Upper lobe of right lung (tissue), 1 donor: ENCODE data around the gene SULT2B1. TPM values are rescaled to one million over a fixed set of nuclear protein-coding genes. Genes with fewer than 3 reads are reported as not detected.
"Not testable (repeated sequence)": the region's sequence is repeated elsewhere in the genome, so short reads cannot be mapped to it uniquely, and the experiment has no call there.

Experiments used
- ATAC-seq: fragments of 200-7000 bp; cut with Tn5 transposase; one replicate; pipeline ENCODE4 v1.9.1; 2020; ENCODE audit warnings: mild to moderate bottlenecking, moderate library complexity
- DNase-seq: peaks from one replicate; pipeline ENCODE4 v3.0.0-alpha.2; 2020
- H3K27ac ChIP-seq: fragments of 200-600 bp; one replicate; pipeline ENCODE4 v1.8.0; 2022
- H3K27me3 ChIP-seq: fragments of 200-600 bp; one replicate; pipeline ENCODE4 v1.8.0; 2022; ENCODE audit warnings: mild to moderate bottlenecking
- H3K36me3 ChIP-seq: fragments of 200-600 bp; one replicate; pipeline ENCODE4 v1.8.0; 2022
- H3K4me1 ChIP-seq: fragments of 200-600 bp; one replicate; pipeline ENCODE4 v1.8.0; 2022
- H3K4me3 ChIP-seq: fragments of 200-600 bp; one replicate; pipeline ENCODE4 v1.8.0; 2022; ENCODE audit warnings: mild to moderate bottlenecking
- H3K9me3 ChIP-seq: fragments of 200-600 bp; one replicate; pipeline ENCODE4 v1.8.0; 2022
- CTCF ChIP-seq: fragments of 200-600 bp; IDR thresholded peaks from one replicate; pipeline ENCODE4 v1.8.0; 2022; ENCODE audit warnings: antibody characterized with exemption
- intact Hi-C: fragments of 100-400 bp; cut with DNase I; formaldehyde crosslinking; loops from one replicate; pipeline ENCODE4 v1.11.0; 2022
- total RNA-seq: library from RNA; stranded (reverse); fragmentation: NEBNext Ultra II Directional; extraction: Animal tissue kit (Norgen Biotek cat#: 25700); gene quantifications from one replicate; pipeline ENCODE4 v1.2.1, GENCODE V29; 2021
- donor health status: DM: no; HTN: yes; CAD: no; lungs with severe emphysema.

Gene SULT2B1
- total RNA-seq, 1 donor from 2014 or later = 20.4 TPM

- Histone ChIP-seq H3K4me3 (no peak overlapping the region), H3K27me3 (no peaks in the 10 kb centered on the region), H3K4me1 (no peaks in the 10 kb centered on the region), H3K27ac (no peak overlapping the region), H3K9me3 (no peaks in the 10 kb centered on the region), H3K36me3 (no peaks in the 10 kb centered on the region)
- DNase-seq = no peak
- no peak for ATAC-seq
- intact Hi-C loops = no loop called here
- no peak for TF ChIP-seq CTCF
These were observed 14.4 kb upstream of the SULT2B1 start for GRCh38 chr19:48537541-48537940.

- intact Hi-C loops = not testable (repeated sequence)
These were observed 13.9 kb upstream of the SULT2B1 start for GRCh38 chr19:48538057-48538456.

GRCh38 chr19:48539503-48540096 lies 12.4 kb upstream of the SULT2B1 start:
- no peaks in the 10 kb centered on the region for H3K9me3 ChIP-seq
- no peaks in the 10 kb centered on the region for H3K36me3 ChIP-seq
- no peak for TF ChIP-seq CTCF
- H3K27me3 ChIP-seq = no peaks in the 10 kb centered on the region
- intact Hi-C loops = no loop called here
- no peak overlapping the region for H3K27ac ChIP-seq
- H3K4me1 ChIP-seq = no peaks in the 10 kb centered on the region
- ATAC-seq (no peak), DNase-seq (no peak)
- no peak overlapping the region for H3K4me3 ChIP-seq

More at GRCh38 chr19:48538057-48538456, 13.9 kb upstream of the SULT2B1 start:
- not testable (repeated sequence) for DNase-seq, H3K9me3 ChIP-seq, ATAC-seq, H3K4me3 ChIP-seq, H3K27ac ChIP-seq, H3K4me1 ChIP-seq, H3K27me3 ChIP-seq, H3K36me3 ChIP-seq

- Histone ChIP-seq H3K27me3 (no peaks in the 10 kb centered on the region), H3K4me1 (no peaks in the 10 kb centered on the region), H3K36me3 (no peaks in the 10 kb centered on the region), H3K27ac (no peak overlapping the region), H3K9me3 (no peaks in the 10 kb centered on the region), H3K4me3 (no peak overlapping the region)
- no peak for ATAC-seq
- intact Hi-C loops = no loop called here
- TF ChIP-seq CTCF = no peak
- DNase-seq = no peak
These were observed 11.9 kb upstream of the SULT2B1 start for GRCh38 chr19:48540110-48540509.

- Histone ChIP-seq H3K36me3 (no peaks in the 10 kb centered on the region), H3K27me3 (no peaks in the 10 kb centered on the region), H3K27ac (no peak overlapping the region), H3K9me3 (no peaks in the 10 kb centered on the region), H3K4me1 (no peaks in the 10 kb centered on the region), H3K4me3 (no peak overlapping the region)
- no peak for ATAC-seq
- intact Hi-C loops = no loop called here
- no peak for TF ChIP-seq CTCF
- no peak for DNase-seq
These were observed 10.2 kb upstream of the SULT2B1 start for GRCh38 chr19:48541813-48542212.

- Histone ChIP-seq H3K9me3 (no peaks in the 10 kb centered on the region), H3K36me3 (no peaks in the 10 kb centered on the region), H3K27me3 (no peaks in the 10 kb centered on the region), H3K27ac (no peak overlapping the region), H3K4me3 (no peak overlapping the region), H3K4me1 (no peaks in the 10 kb centered on the region)
- intact Hi-C loops = no loop called here
- ATAC-seq = peak; percentile 81
- TF ChIP-seq CTCF = no peak
- DNase-seq = peak; percentile 77
These were observed 8.8 kb upstream of the SULT2B1 start for GRCh38 chr19:48543121-48543710.
